CD4-positive, alpha-beta T cell treated with Interleukin-4 for 1 hour (primary cell): ENCODE measurements around the gene OR51M1.

Source experiments
- DNase-seq, 2 donors: peaks; one replicate each; pipeline ENCODE4 v3.0.0-alpha.2; 2020 to 2022

Gene OR51M1

GRCh38 chr11:5394091-5394490 lies 10.5 kb downstream of the OR51M1 start:
- no peak for DNase-seq

- DNase-seq, result no peak
Measured at GRCh38 chr11:5398936-5399335, 15.3 kb downstream of the OR51M1 start.

DNA sequence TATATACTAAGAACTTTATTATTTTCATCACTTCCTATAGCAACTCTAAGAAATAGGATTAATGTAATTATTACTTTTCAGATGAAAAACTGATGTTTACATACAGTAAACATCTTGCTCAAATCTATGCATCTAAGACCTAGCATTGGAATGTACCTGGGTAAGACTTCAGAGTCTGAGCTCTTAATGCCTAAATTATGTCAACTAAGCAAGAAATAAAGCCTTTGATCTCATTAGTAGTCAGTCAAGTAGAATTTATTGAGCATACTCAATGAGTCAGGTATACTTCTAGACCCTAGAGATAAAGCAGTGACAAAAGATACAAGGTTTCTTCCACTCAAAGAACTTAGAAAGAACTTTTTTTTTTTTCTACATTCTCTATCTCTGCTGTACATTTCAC lies 21.6 kb downstream of the OR51M1 start:
- DNase-seq, result no peak

GRCh38 chr11:5420993-5421392 lies 37.4 kb downstream of the OR51M1 start:
- no peak for DNase-seq

DNA sequence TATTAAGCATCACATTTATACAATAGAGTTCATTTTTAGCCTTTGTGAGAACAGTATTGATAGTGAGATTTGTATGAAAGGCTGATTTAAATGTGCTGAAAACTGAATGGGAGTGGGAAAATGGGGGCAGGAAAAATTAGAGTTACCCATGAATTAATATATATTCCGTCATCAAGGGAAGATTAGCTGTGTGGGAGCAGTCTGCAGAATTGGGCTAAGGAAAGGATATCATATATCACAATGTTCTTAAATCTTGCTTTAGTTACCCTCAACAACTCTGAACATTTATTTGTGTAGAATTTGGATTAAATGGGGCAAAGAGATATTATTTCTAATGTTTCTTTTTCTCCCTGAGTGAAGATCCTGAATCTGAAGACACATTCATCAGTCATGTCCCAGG lies 38.2 kb downstream of the OR51M1 start, which contains the start of gene OR51Q1:
TSS of gene OR51Q1 (plus strand) at position 301 of the 400 bp plus-strand sequence. CDS start at position 391, 90 bp downstream.
- DNase-seq, result no peak

GRCh38 chr11:5423131-5423530 lies 39.5 kb downstream of the OR51M1 start:
- no peak for DNase-seq

DNA sequence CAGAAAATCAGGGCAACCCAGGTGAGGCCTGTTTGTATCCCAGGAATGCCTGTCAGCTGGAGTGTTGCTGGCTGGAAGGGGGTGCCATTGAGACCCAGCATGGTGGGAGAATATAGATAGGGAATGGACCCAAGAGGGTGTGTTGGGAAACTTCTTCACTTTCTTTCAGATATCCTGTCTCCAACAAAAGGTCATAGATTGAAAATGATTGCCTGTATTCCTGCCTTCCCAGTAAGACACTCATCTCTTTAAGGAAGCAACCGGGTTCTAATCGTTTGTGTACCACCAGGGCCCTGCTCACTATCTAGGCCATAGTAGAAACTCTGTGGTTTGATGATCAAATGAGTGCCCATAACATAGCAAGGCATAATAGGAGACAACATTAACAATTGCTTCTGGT lies 57.8 kb downstream of the OR51M1 start, which contains the start of gene OR51I1:
TSS of gene OR51I1 (minus strand) at position 101 of the 400 bp plus-strand sequence. CDS start at position 101, 0 bp downstream.
- DNase-seq, result no peak
